ENCODE results near the gene EED. TPM values are rescaled to one million over a fixed set of nuclear protein-coding genes. Genes with fewer than 3 reads are reported as not detected.
A peak's percentile ranks its signal among the peaks of the same experiment; 100 is the strongest.

EED gene
- total RNA-seq, 2 experiments from 2014 or later, result 44.8 to 48.3 TPM

- Mint-ChIP-seq H3K27me3 (ENCODE audit: low read depth) (no peaks in the 10 kb centered on the region), H3K4me3 (no peak overlapping the region), H3K27ac (no peak overlapping the region), H3K4me1 (ENCODE audit: low read depth) (peaks cover 55% of the 10 kb centered on the region), H3K36me3 (ENCODE audit: low read depth) (peaks cover 35% of the 10 kb centered on the region), H3K9me3 (ENCODE audit: insufficient read depth) (no peaks in the 10 kb centered on the region)
- ChIA-PET POLR2A (no interaction called here), CTCF (interaction anchor here (1.0 to 1.5 kb wide), 6 partner anchors 10 to 133 kb away, joined by 3 to 4 read pairs (median 3); no protein-coding TSS in a partner anchor)
- no peak for DNase-seq
- no peak for ATAC-seq
Observed at GRCh38 chr11:86249307-86250098, 5.0 kb downstream of the EED start.

- peaks cover 57% of the 10 kb centered on the region for H3K4me1 Mint-ChIP-seq (ENCODE audit: low read depth)
- CTCF ChIA-PET, result interaction anchor here (0.8 to 3.2 kb wide), 5 partner anchors 11 to 264 kb away, joined by 3 to 10 read pairs (median 3); no protein-coding TSS in a partner anchor
- H3K9me3 Mint-ChIP-seq (ENCODE audit: insufficient read depth), result no peaks in the 10 kb centered on the region
- ATAC-seq (no peak), DNase-seq (no peak)
- peak overlapping the region; percentile 18 for H3K4me3 Mint-ChIP-seq
- H3K27me3 Mint-ChIP-seq (ENCODE audit: low read depth), result no peaks in the 10 kb centered on the region
- POLR2A ChIA-PET, result no interaction called here
- H3K27ac Mint-ChIP-seq, result no peak overlapping the region
- peaks cover 41% of the 10 kb centered on the region for H3K36me3 Mint-ChIP-seq (ENCODE audit: low read depth)
Observed at GRCh38 chr11:86251345-86251744, 6.8 kb downstream of the EED start.

GRCh38 chr11:86255896-86256295, 11.3 kb downstream of the EED start:
- no peak for ATAC-seq
- Mint-ChIP-seq H3K4me3 (no peak overlapping the region), H3K9me3 (ENCODE audit: insufficient read depth) (no peaks in the 10 kb centered on the region), H3K36me3 (ENCODE audit: low read depth) (peaks cover 51% of the 10 kb centered on the region), H3K27ac (no peak overlapping the region), H3K4me1 (ENCODE audit: low read depth) (peaks cover 20% of the 10 kb centered on the region), H3K27me3 (ENCODE audit: low read depth) (no peaks in the 10 kb centered on the region)
- POLR2A ChIA-PET, result no interaction called here
- CTCF ChIA-PET, result interaction anchor here (0.9 kb wide), 1 partner anchor 9 kb away, joined by 3 read pairs; no protein-coding TSS in a partner anchor
- no peak for DNase-seq

GRCh38 chr11:86256608-86257007, 12.1 kb downstream of the EED start:
- ChIA-PET CTCF (interaction anchor here (0.9 to 1.4 kb wide), 2 partner anchors 10 to 37 kb away, joined by 3 read pairs; no protein-coding TSS in a partner anchor), POLR2A (interaction anchor here (0.6 kb wide), 1 partner anchor 549 kb away, joined by 7 read pairs; no protein-coding TSS in a partner anchor)
- no peak overlapping the region for H3K27ac Mint-ChIP-seq
- H3K27me3 Mint-ChIP-seq (ENCODE audit: low read depth), result no peaks in the 10 kb centered on the region
- peaks cover 46% of the 10 kb centered on the region for H3K36me3 Mint-ChIP-seq (ENCODE audit: low read depth)
- peaks cover 15% of the 10 kb centered on the region for H3K4me1 Mint-ChIP-seq (ENCODE audit: low read depth)
- no peak for ATAC-seq
- H3K4me3 Mint-ChIP-seq, result no peak overlapping the region
- no peak for DNase-seq
- H3K9me3 Mint-ChIP-seq (ENCODE audit: insufficient read depth), result no peaks in the 10 kb centered on the region

- Mint-ChIP-seq H3K27me3 (ENCODE audit: low read depth) (no peaks in the 10 kb centered on the region), H3K4me1 (ENCODE audit: low read depth) (peaks cover 10% of the 10 kb centered on the region), H3K9me3 (ENCODE audit: insufficient read depth) (no peaks in the 10 kb centered on the region), H3K4me3 (no peak overlapping the region), H3K27ac (no peak overlapping the region), H3K36me3 (ENCODE audit: low read depth) (peaks cover 41% of the 10 kb centered on the region)
- POLR2A ChIA-PET, result interaction anchor here (1.2 kb wide), 1 partner anchor 141 kb away, joined by 5 read pairs; no protein-coding TSS in a partner anchor
- CTCF ChIA-PET, result interaction anchor here (1.4 kb wide), 1 partner anchor 37 kb away, joined by 3 read pairs; no protein-coding TSS in a partner anchor
- ATAC-seq (no peak), DNase-seq (no peak)
Observed at GRCh38 chr11:86257446-86257845, 12.9 kb downstream of the EED start.

- Mint-ChIP-seq H3K27ac (no peak overlapping the region), H3K4me3 (no peak overlapping the region), H3K27me3 (ENCODE audit: low read depth) (no peaks in the 10 kb centered on the region), H3K9me3 (ENCODE audit: insufficient read depth) (no peaks in the 10 kb centered on the region), H3K36me3 (ENCODE audit: low read depth) (peaks cover 54% of the 10 kb centered on the region), H3K4me1 (ENCODE audit: low read depth) (peaks cover 6% of the 10 kb centered on the region)
- no peak for ATAC-seq
- POLR2A ChIA-PET, result interaction anchor here (0.9 to 1.6 kb wide), 2 partner anchors 13 to 15 kb away, joined by 3 read pairs; no protein-coding TSS in a partner anchor
- no peak for DNase-seq
- CTCF ChIA-PET, result interaction anchor here (0.6 to 2.8 kb wide), 3 partner anchors 10 to 218 kb away, joined by 3 to 10 read pairs (median 3); no protein-coding TSS in a partner anchor
Observed at GRCh38 chr11:86259730-86260129, 15.2 kb downstream of the EED start.

GRCh38 chr11:86261328-86261727, 16.8 kb downstream of the EED start:
- ChIA-PET POLR2A (interaction anchor here (1.6 kb wide), 1 partner anchor 16 kb away, joined by 3 read pairs; no protein-coding TSS in a partner anchor), CTCF (interaction anchor here (1.5 to 2.8 kb wide), 2 partner anchors 9 to 219 kb away, joined by 3 to 10 read pairs; no protein-coding TSS in a partner anchor)
- no peaks in the 10 kb centered on the region for H3K27me3 Mint-ChIP-seq (ENCODE audit: low read depth)

GRCh38 chr11:86262387-86262786, 17.8 kb downstream of the EED start:
- ChIA-PET POLR2A (interaction anchor here (0.6 kb wide), 1 partner anchor 257 kb away, joined by 3 read pairs; no protein-coding TSS in a partner anchor), CTCF (interaction anchor here (1.0 to 2.8 kb wide), 3 partner anchors 8 to 220 kb away, joined by 3 to 10 read pairs (median 3); no protein-coding TSS in a partner anchor)
- Mint-ChIP-seq H3K36me3 (ENCODE audit: low read depth) (peaks cover 42% of the 10 kb centered on the region), H3K27me3 (ENCODE audit: low read depth) (no peaks in the 10 kb centered on the region), H3K27ac (no peak overlapping the region), H3K4me1 (ENCODE audit: low read depth) (no peaks in the 10 kb centered on the region), H3K9me3 (ENCODE audit: insufficient read depth) (no peaks in the 10 kb centered on the region), H3K4me3 (no peak overlapping the region)
- DNase-seq (no peak), ATAC-seq (no peak)

More at GRCh38 chr11:86261328-86261727, 16.8 kb downstream of the EED start:
- Mint-ChIP-seq H3K36me3 (ENCODE audit: low read depth) (peaks cover 49% of the 10 kb centered on the region), H3K9me3 (ENCODE audit: insufficient read depth) (no peaks in the 10 kb centered on the region), H3K27ac (no peak overlapping the region), H3K4me3 (no peak overlapping the region), H3K4me1 (ENCODE audit: low read depth) (no peaks in the 10 kb centered on the region)
- no peak for ATAC-seq
- no peak for DNase-seq

GRCh38 chr11:86264649-86265048, 20.1 kb downstream of the EED start:
- Mint-ChIP-seq H3K4me1 (ENCODE audit: low read depth) (no peaks in the 10 kb centered on the region), H3K9me3 (ENCODE audit: insufficient read depth) (no peaks in the 10 kb centered on the region), H3K27me3 (ENCODE audit: low read depth) (no peaks in the 10 kb centered on the region), H3K27ac (no peak overlapping the region), H3K36me3 (ENCODE audit: low read depth) (peaks cover 45% of the 10 kb centered on the region), H3K4me3 (no peak overlapping the region)
- DNase-seq, result no peak
- ChIA-PET POLR2A (no interaction called here), CTCF (interaction anchor here (1.7 kb wide), 1 partner anchor 11 kb away, joined by 6 read pairs; no protein-coding TSS in a partner anchor)
- no peak for ATAC-seq

- no peak for ATAC-seq
- CTCF ChIA-PET, result interaction anchor here (1.7 kb wide), 1 partner anchor 12 kb away, joined by 6 read pairs; no protein-coding TSS in a partner anchor
- Mint-ChIP-seq H3K27ac (no peak overlapping the region), H3K4me1 (ENCODE audit: low read depth) (no peaks in the 10 kb centered on the region), H3K4me3 (no peak overlapping the region), H3K9me3 (ENCODE audit: insufficient read depth) (no peaks in the 10 kb centered on the region), H3K27me3 (ENCODE audit: low read depth) (no peaks in the 10 kb centered on the region), H3K36me3 (ENCODE audit: low read depth) (peaks cover 45% of the 10 kb centered on the region)
- no peak for DNase-seq
- POLR2A ChIA-PET, result no interaction called here
Observed at GRCh38 chr11:86265194-86265593, 20.6 kb downstream of the EED start.

- CTCF ChIA-PET, result interaction anchor here (0.7 to 1.5 kb wide), 3 partner anchors 8 to 323 kb away, joined by 3 read pairs; no protein-coding TSS in a partner anchor
- Mint-ChIP-seq H3K27ac (no peak overlapping the region), H3K4me3 (no peak overlapping the region), H3K9me3 (ENCODE audit: insufficient read depth) (no peaks in the 10 kb centered on the region), H3K27me3 (ENCODE audit: low read depth) (no peaks in the 10 kb centered on the region), H3K4me1 (ENCODE audit: low read depth) (peaks cover 7% of the 10 kb centered on the region), H3K36me3 (ENCODE audit: low read depth) (peaks cover 59% of the 10 kb centered on the region)
- POLR2A ChIA-PET, result no interaction called here
- no peak for DNase-seq
- no peak for ATAC-seq
Observed at GRCh38 chr11:86269645-86270044, 25.1 kb downstream of the EED start.

- no peak for DNase-seq
- H3K4me1 Mint-ChIP-seq (ENCODE audit: low read depth), result peaks cover 7% of the 10 kb centered on the region
- H3K9me3 Mint-ChIP-seq (ENCODE audit: insufficient read depth), result no peaks in the 10 kb centered on the region
- H3K27me3 Mint-ChIP-seq (ENCODE audit: low read depth), result no peaks in the 10 kb centered on the region
- H3K36me3 Mint-ChIP-seq (ENCODE audit: low read depth), result peaks cover 74% of the 10 kb centered on the region
- ATAC-seq, result no peak
- no peak overlapping the region for H3K27ac Mint-ChIP-seq
- POLR2A ChIA-PET, result no interaction called here
- H3K4me3 Mint-ChIP-seq, result no peak overlapping the region
- CTCF ChIA-PET, result interaction anchor here (0.7 to 1.1 kb wide), 2 partner anchors 28 to 419 kb away, joined by 3 to 4 read pairs; partner anchors contain the start of gene CCDC83
Observed at GRCh38 chr11:86274503-86274902, 29.9 kb downstream of the EED start.

Data from activated CD8-positive, alpha-beta T cell treated with anti-CD3 and anti-CD28 coated beads, Interleukin-2, amount 10 ng/mL, durations not matched to agents 7 days and 5 days (primary cell).